Naive B cell (primary cell): ENCODE data around the gene DNM2. TPM values are rescaled to one million over a fixed set of nuclear protein-coding genes. Genes with fewer than 3 reads are reported as not detected.
"Not testable (repeated sequence)": the region's sequence is repeated elsewhere in the genome, so short reads cannot be mapped to it uniquely, and the experiment has no call there.

Source experiments
- ATAC-seq, 2 donors: fragments of 150-1000 bp; cut with Tn5 transposase; 2 replicates each; pipeline ENCODE4 v1.10.0; 2021; ENCODE audit warnings: low read depth in 2 of 2, mild to moderate bottlenecking in 2 of 2, moderate library complexity in 2 of 2
- DNase-seq: peaks from one replicate; pipeline ENCODE4 v3.0.0; 2022
- H3K27ac Mint-ChIP-seq, 6 donors: one replicate each; pipeline ENCODE4 v1.8.0; 2020 to 2022; ENCODE audit warnings: mild to moderate bottlenecking in 6 of 6, mixed read lengths in 6 of 6, moderate library complexity in 5 of 6, inconsistent platforms in 2 of 6
- H3K27me3 Mint-ChIP-seq, 3 donors: one replicate each; pipeline ENCODE4 v1.8.0; 2021 to 2022; ENCODE audit warnings: mixed read lengths in 3 of 3, mild to moderate bottlenecking in 1 of 3
- H3K36me3 Mint-ChIP-seq, 2 donors: one replicate each; pipeline ENCODE4 v1.8.0; 2020 to 2022; ENCODE audit warnings: mixed read lengths in 2 of 2, inconsistent platforms in 1 of 2, mild to moderate bottlenecking in 1 of 2
- H3K4me1 Mint-ChIP-seq, 3 donors: one replicate each; pipeline ENCODE4 v1.8.0; 2020 to 2022; ENCODE audit warnings: mixed read lengths in 3 of 3, inconsistent platforms in 1 of 3, mild to moderate bottlenecking in 1 of 3, moderate library complexity in 1 of 3
- H3K4me3 Mint-ChIP-seq, 8 donors: one replicate each; pipeline ENCODE4 v1.8.0; 2020 to 2022; ENCODE audit warnings: mild to moderate bottlenecking in 8 of 8, mixed read lengths in 8 of 8, moderate library complexity in 8 of 8, inconsistent platforms in 2 of 8
- H3K9me3 Mint-ChIP-seq, 7 donors: one replicate each; pipeline ENCODE4 v1.8.0; 2020 to 2022; ENCODE audit warnings: mixed read lengths in 7 of 7, mild to moderate bottlenecking in 5 of 7, inconsistent platforms in 2 of 7, moderate library complexity in 1 of 7
- polyA plus RNA-seq, 6 donors: library from polyadenylated mRNA; unstranded; fragments of 300-500 nt; fragmentation: Illumina TruSeq; gene quantifications; one replicate each; pipeline ENCODE4 v1.2.3, GENCODE V29; 2021; ENCODE audit warnings: low read depth in 6 of 6

DNM2 gene
- polyA plus RNA-seq, 6 donors from 2014 or later = 53.6 to 111 (median 63.0) TPM

DNA sequence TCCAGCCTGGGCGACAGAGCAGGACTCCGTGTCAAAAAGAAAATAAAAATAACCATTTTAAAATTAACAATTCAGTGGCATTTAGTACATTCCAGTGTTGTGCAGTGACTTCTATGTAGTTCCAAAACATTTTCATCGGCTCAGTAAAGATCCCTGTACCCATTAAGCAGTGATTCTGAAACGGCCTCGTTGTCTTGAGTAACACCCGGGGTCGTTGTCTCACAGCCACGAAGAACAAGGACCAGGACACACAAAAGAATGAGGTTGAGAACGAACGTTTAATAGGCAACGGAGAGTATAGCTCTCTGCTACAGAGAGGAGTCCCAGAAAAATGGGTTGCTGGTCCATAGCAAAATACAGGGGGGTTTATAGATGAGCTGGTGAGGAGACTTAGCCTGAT, 120.5 kb downstream of the DNM2 start:
- peaks cover 12 to 19% (median 18%) of the 10 kb centered on the region in 3 donors for H3K4me1 Mint-ChIP-seq
- no peak for ATAC-seq
- H3K36me3 Mint-ChIP-seq = peaks cover 5 to 11% of the 10 kb centered on the region in 2 donors
- no peak for DNase-seq
- H3K9me3 Mint-ChIP-seq = peaks cover 4 to 19% (median 9%) of the 10 kb centered on the region in 7 donors
- H3K27ac Mint-ChIP-seq = peak overlapping the region in 1 of 6 donors; percentile 49
- peak overlapping the region in 3 of 8 donors; percentile 19 to 64 (median 55) for H3K4me3 Mint-ChIP-seq
- peaks cover 0 to under 1% (median 0%) of the 10 kb centered on the region in 3 donors for H3K27me3 Mint-ChIP-seq

DNA sequence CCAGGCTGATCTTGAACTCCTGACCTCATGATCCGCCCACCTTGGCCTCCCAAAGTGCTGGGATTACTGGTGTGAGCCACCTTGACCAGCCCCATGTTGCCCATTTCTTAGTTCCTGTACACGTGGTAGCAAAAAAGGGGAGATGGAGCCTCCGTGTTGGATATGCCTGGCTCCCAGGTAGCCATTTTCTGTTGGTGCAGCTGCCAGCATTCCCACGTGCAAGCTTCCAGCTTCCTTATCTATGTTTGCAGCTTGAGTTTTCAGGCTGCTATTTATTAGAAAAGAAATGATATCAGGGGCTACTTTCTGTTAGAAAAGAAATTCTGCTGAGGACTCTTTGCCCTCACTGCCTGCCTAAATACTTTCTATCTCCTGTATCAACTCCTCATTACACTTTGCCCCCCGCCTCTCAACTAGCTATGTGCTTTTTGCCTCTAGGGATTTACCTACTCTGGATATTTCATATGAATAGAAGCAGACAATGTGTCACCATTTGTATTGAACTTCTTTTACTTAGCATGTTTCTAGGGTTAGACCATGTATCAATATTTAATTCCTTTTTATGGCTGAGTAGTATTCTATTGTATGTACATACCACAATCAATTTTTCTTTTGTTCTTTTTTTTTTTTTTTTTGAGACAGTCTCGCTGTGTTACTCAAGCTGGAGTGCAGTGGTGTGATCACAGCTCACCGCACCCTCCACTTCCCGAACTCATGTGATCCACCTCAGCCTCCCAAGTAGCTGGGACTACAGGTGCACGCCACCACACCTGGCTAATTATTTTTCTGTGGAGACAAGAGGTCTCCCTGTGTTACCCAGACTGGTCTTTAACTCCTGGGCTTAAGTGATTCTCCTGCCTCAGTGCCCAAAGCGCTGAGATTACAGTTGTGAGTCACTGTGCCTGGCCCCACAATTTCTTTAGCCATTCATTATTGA, 121.5 kb downstream of the DNM2 start:
- peak overlapping the region in 1 of 8 donors; percentile 25 for H3K4me3 Mint-ChIP-seq
- DNase-seq (no peak), ATAC-seq (no peak)
- H3K27ac Mint-ChIP-seq = peak overlapping the region in 1 of 6 donors; percentile 63
- peaks cover 4 to 19% (median 9%) of the 10 kb centered on the region in 7 donors for H3K9me3 Mint-ChIP-seq
- H3K4me1 Mint-ChIP-seq = peaks cover 12 to 19% (median 18%) of the 10 kb centered on the region in 3 donors
- peaks cover 0 to 5% (median 0%) of the 10 kb centered on the region in 3 donors for H3K27me3 Mint-ChIP-seq
- H3K36me3 Mint-ChIP-seq = peaks cover 5 to 11% of the 10 kb centered on the region in 2 donors

DNA sequence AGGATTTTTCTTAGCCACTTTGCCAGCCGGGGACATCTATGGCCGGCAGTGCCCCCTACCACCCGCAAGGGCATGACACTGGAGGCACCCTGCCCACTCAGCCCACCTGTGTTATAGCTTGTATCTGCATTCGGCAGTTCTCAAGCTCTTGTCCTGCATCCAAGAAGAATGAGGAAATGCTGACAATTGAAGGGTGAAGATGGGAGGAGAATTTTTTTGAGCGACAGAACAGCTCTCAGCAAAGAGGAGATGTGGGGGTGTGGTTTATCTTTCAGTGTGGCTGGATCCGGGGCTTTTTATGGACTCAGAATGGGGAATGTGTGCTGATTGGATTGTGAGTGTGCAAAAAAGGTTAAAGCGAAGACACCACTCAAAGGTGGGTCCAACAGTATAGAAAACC, 124.9 kb downstream of the DNM2 start:
- H3K9me3 Mint-ChIP-seq = peaks cover 0 to 19% (median 7%) of the 10 kb centered on the region in 7 donors
- DNase-seq (no peak), ATAC-seq (no peak)
- no peak overlapping the region for H3K27ac Mint-ChIP-seq
- H3K27me3 Mint-ChIP-seq = peaks cover 0 to 10% (median 0%) of the 10 kb centered on the region in 3 donors
- H3K4me1 Mint-ChIP-seq = no peaks in the 10 kb centered on the region
- H3K4me3 Mint-ChIP-seq = no peak overlapping the region
- peaks cover 5 to 9% of the 10 kb centered on the region in 2 donors for H3K36me3 Mint-ChIP-seq

GRCh38 chr19:10846500-10847202, 128.8 kb downstream of the DNM2 start:
- Mint-ChIP-seq H3K36me3 (peaks cover 5 to 9% of the 10 kb centered on the region in 2 donors), H3K27me3 (peaks cover 0 to 15% (median 8%) of the 10 kb centered on the region in 3 donors), H3K4me3 (no peak overlapping the region), H3K4me1 (peaks cover 5 to 6% (median 6%) of the 10 kb centered on the region in 3 donors), H3K9me3 (peaks cover 0 to 11% (median 6%) of the 10 kb centered on the region in 7 donors), H3K27ac (no peak overlapping the region)
- DNase-seq (no peak), ATAC-seq (no peak)

DNA sequence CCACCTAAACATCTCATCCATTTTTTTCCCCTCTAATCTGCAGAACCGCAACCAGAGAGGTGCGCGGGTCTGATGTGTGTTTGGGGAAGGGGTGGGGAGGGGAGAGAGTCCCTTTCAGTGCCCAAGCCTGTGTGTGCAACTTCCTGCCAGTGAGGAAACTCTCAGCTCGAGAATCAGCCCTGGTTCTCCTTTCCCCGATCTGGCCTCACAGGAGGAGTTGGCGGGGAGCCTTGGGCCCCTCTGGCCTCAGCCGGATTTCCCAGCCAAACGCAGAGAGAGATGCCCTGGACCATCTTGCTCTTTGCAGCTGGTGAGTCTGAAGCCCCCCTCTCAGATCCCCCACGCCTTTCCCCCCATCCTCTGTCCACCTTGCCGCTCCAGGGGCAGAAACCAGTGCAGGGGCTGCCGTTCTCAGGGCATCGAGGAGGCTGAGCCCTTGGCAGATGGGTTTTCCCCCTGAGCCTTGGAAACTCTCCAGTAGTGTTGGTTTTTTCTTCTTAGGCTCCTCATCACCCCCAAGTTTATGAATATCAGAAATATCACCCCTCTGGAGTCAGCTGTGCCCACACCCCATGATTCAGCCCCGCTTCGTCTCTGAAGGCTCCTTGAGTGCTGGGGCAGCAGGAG, 130.5 kb downstream of the DNM2 start, which contains the start of gene C19orf38:
TSS of gene C19orf38 (plus strand) at position 186 of the 627 bp plus-strand sequence. CDS start at position 280, 94 bp downstream.
- DNase-seq = no peak
- ATAC-seq = peak; percentile 54 to 58
- peaks cover 0 to 20% (median 8%) of the 10 kb centered on the region in 3 donors for H3K27me3 Mint-ChIP-seq
- H3K4me1 Mint-ChIP-seq = peaks cover 5 to 6% (median 6%) of the 10 kb centered on the region in 3 donors
- peak within 1 kb of the TSS in 1 of 8 donors; percentile 51 for H3K4me3 Mint-ChIP-seq
- peak within 1 kb of the TSS in 2 of 6 donors; percentile 15 to 47 for H3K27ac Mint-ChIP-seq
- peaks cover 5 to 9% of the 10 kb centered on the region in 2 donors for H3K36me3 Mint-ChIP-seq
- H3K9me3 Mint-ChIP-seq = peaks cover 0 to 11% (median 6%) of the 10 kb centered on the region in 7 donors

GRCh38 chr19:10850631-10851030, 132.8 kb downstream of the DNM2 start:
- no peak for ATAC-seq
- H3K27ac Mint-ChIP-seq = no peak overlapping the region
- peaks cover 0 to 10% (median 5%) of the 10 kb centered on the region in 7 donors for H3K9me3 Mint-ChIP-seq

GRCh38 chr19:10852098-10852800, 134.4 kb downstream of the DNM2 start:
- peaks cover 5 to 6% (median 6%) of the 10 kb centered on the region in 3 donors for H3K4me1 Mint-ChIP-seq
- no peak overlapping the region for H3K4me3 Mint-ChIP-seq
- no peak for ATAC-seq
- H3K36me3 Mint-ChIP-seq = no peaks in the 10 kb centered on the region
- H3K9me3 Mint-ChIP-seq = no peaks in the 10 kb centered on the region
- peaks cover 0 to 10% (median 8%) of the 10 kb centered on the region in 3 donors for H3K27me3 Mint-ChIP-seq
- no peak for DNase-seq
- peak overlapping the region in 1 of 6 donors; percentile 74 for H3K27ac Mint-ChIP-seq

More at GRCh38 chr19:10850631-10851030, 132.8 kb downstream of the DNM2 start:
- no peak overlapping the region for H3K4me3 Mint-ChIP-seq
- H3K4me1 Mint-ChIP-seq = peaks cover 5 to 6% (median 6%) of the 10 kb centered on the region in 3 donors
- no peak for DNase-seq
- H3K27me3 Mint-ChIP-seq = peaks cover 0 to 15% (median 8%) of the 10 kb centered on the region in 3 donors
- peaks cover 5 to 9% of the 10 kb centered on the region in 2 donors for H3K36me3 Mint-ChIP-seq

DNA sequence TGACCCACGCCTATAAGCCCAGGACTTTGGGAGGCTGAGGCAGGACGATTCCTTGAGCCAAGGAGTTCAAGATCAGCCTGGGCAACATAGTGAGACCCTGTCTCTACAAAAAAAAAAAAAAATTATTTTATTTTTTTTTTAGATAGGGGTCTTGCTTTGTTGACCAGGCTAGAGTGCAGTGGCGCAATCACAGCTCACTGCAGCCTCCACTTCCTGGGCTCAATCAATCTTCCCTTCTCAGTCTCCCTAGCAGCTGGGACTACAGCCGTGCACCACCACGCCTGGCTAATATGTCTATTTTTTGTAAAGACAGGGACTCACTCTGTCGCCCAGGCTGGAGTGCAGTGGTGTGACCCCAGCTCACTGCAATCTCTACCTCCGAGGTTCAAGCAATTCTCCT, 135.1 kb downstream of the DNM2 start:
- Mint-ChIP-seq H3K4me3 (no peak overlapping the region), H3K27me3 (peaks cover 0 to 10% (median 8%) of the 10 kb centered on the region in 3 donors), H3K9me3 (no peaks in the 10 kb centered on the region), H3K27ac (no peak overlapping the region), H3K4me1 (peaks cover 5 to 6% (median 6%) of the 10 kb centered on the region in 3 donors), H3K36me3 (no peaks in the 10 kb centered on the region)
- no peak for DNase-seq
- ATAC-seq = no peak

- ATAC-seq = no peak
- H3K27me3 Mint-ChIP-seq = peaks cover 0 to 10% (median 0%) of the 10 kb centered on the region in 3 donors
Observed at GRCh38 chr19:10854350-10855089, 136.6 kb downstream of the DNM2 start.

GRCh38 chr19:10855879-10856522, 138.1 kb downstream of the DNM2 start:
- ATAC-seq = peak in 1 of 2 donors; percentile 50
- peaks cover 0 to 4% (median 4%) of the 10 kb centered on the region in 3 donors for H3K4me1 Mint-ChIP-seq

More at GRCh38 chr19:10854350-10855089, 136.6 kb downstream of the DNM2 start:
- no peak for DNase-seq
- H3K36me3 Mint-ChIP-seq = no peaks in the 10 kb centered on the region
- H3K9me3 Mint-ChIP-seq = no peaks in the 10 kb centered on the region
- peak overlapping the region in 1 of 6 donors; percentile 54 for H3K27ac Mint-ChIP-seq
- H3K4me3 Mint-ChIP-seq = no peak overlapping the region
- H3K4me1 Mint-ChIP-seq = peaks cover 0 to 4% (median 4%) of the 10 kb centered on the region in 3 donors

DNA sequence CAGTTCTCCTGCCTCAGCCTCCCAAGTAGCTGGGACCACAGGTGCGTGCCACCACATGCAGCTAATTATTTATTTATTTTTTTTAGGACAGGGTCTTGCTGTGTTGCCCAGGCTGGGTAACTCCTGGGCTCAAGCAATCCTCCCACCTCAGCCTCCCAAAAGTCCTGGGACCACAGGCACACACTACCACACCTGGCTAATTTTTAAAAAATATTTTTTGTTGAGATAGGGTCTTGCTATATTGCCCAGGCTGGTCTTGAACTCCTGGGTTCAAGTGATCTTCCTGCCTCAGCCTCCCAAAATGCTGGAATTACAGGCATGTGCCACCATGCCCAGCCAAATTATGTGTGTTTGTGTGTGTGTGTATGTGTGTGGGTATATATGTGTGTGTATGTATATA, 139.0 kb downstream of the DNM2 start:
- H3K36me3 Mint-ChIP-seq, H3K4me1 Mint-ChIP-seq, ATAC-seq, H3K27ac Mint-ChIP-seq, H3K9me3 Mint-ChIP-seq, H3K4me3 Mint-ChIP-seq, H3K27me3 Mint-ChIP-seq, DNase-seq: not testable (repeated sequence)

More at GRCh38 chr19:10855879-10856522, 138.1 kb downstream of the DNM2 start:
- DNase-seq = no peak
- Mint-ChIP-seq H3K36me3 (no peaks in the 10 kb centered on the region), H3K4me3 (no peak overlapping the region), H3K9me3 (no peaks in the 10 kb centered on the region), H3K27me3 (peaks cover 0 to 5% (median 0%) of the 10 kb centered on the region in 3 donors), H3K27ac (peak overlapping the region in 2 of 6 donors; percentile 57 to 82)
